PC-9 (cell line): Measurements from ENCODE around the gene NOXA1. TPM values are rescaled to one million over a fixed set of nuclear protein-coding genes. Genes with fewer than 3 reads are reported as not detected.

Experiments
- BruUV-seq: library from RNA; stranded (reverse); fragments of 400-500 nt; replicated peaks from 2 replicates; lab custom pipeline; 2021; lab: Mats Ljungman, UMichigan
- CTCF ChIA-PET: fragments of 300-600 bp; sonication (Branson Sonifier 250); formaldehyde crosslinking; loops from one replicate; lab custom pipeline; 2022; ENCODE audit warnings: antibody characterized with exemption; lab: Charles Lee
- POLR2A ChIA-PET: fragments of 300-600 bp; sonication (Branson Sonifier 250); formaldehyde crosslinking; loops from one replicate; lab custom pipeline; 2022; ENCODE audit warnings: antibody characterized with exemption; ENCODE audit not compliant: unreplicated experiment; lab: Charles Lee
- DNase-seq, 2 experiments: peaks; one replicate each; pipeline versions ENCODE4 v3.0.0 to v3.0.0-alpha.2; 2015 to 2022; ENCODE audit warnings: mixed read lengths in 1 of 2
- H2AFZ ChIP-seq: fragments of 200-600 bp; sonication (generic); 2 replicates; pipeline ENCODE4 v1.8.1; 2017; ENCODE audit warnings: antibody characterized with exemption
- H3F3A ChIP-seq: fragments of 200-600 bp; sonication (generic); 2 replicates; pipeline ENCODE4 v1.8.1; 2017; ENCODE audit warnings: antibody characterized with exemption, mild to moderate bottlenecking, low read depth; ENCODE audit not compliant: insufficient read depth
- H3K27ac ChIP-seq: fragments of 200-600 bp; sonication (generic); 2 replicates; pipeline ENCODE4 v1.6.1; 2016; ENCODE audit warnings: mixed run types
- H3K27me3 ChIP-seq: fragments of 200-600 bp; sonication (generic); 2 replicates; pipeline ENCODE4 v1.6.1; 2016; ENCODE audit warnings: low read depth, mixed run types; ENCODE audit not compliant: insufficient read depth
- H3K36me3 ChIP-seq: fragments of 200-600 bp; sonication (generic); 2 replicates; pipeline ENCODE4 v1.6.1; 2016; ENCODE audit warnings: low read depth, mixed run types
- H3K4me1 ChIP-seq: fragments of 200-600 bp; sonication (generic); replicated peaks from 2 replicates; pipeline ENCODE4 v1.6.1; 2016; ENCODE audit warnings: mixed run types; ENCODE audit not compliant: insufficient read depth
- H3K4me2 ChIP-seq: fragments of 200-600 bp; sonication (generic); 2 replicates; pipeline ENCODE4 v1.6.1; 2017; ENCODE audit warnings: mixed run types
- H3K4me3 ChIP-seq: fragments of 200-600 bp; sonication (generic); 2 replicates; pipeline ENCODE4 v1.6.1; 2016; ENCODE audit warnings: mixed run types
- H3K79me2 ChIP-seq: fragments of 200-600 bp; sonication (generic); 2 replicates; pipeline ENCODE4 v1.6.1; 2017; ENCODE audit warnings: low read depth, mixed run types
- H3K9me2 ChIP-seq: fragments of 200-600 bp; sonication (generic); 2 replicates; pipeline ENCODE4 v1.8.1; 2017; ENCODE audit warnings: mild to moderate bottlenecking; ENCODE audit not compliant: insufficient read depth
- H3K9me3 ChIP-seq: fragments of 200-600 bp; sonication (generic); 2 replicates; pipeline ENCODE4 v1.8.1; 2016; ENCODE audit warnings: low read depth; ENCODE audit not compliant: insufficient read depth
- H4K20me1 ChIP-seq: fragments of 200-600 bp; sonication (generic); 2 replicates; pipeline ENCODE4 v1.8.1; 2017; ENCODE audit not compliant: insufficient read depth
- EZH2 ChIP-seq: fragments of 200-600 bp; sonication (generic); IDR thresholded peaks from 2 replicates; pipeline ENCODE4 v1.8.0; 2017; ENCODE audit warnings: antibody characterized with exemption, low read depth
- intact Hi-C: fragments of 100-400 bp; cut with micrococcal nuclease; formaldehyde crosslinking; loops from one replicate; pipeline ENCODE4 v1.10.0; 2022; ENCODE audit not compliant: unreplicated experiment
- total RNA-seq: library from RNA; stranded (reverse); gene quantifications from 2 replicates; pipeline ENCODE4 v1.2.3, GENCODE V29; 2021
- TF ChIP-seq, protein P1 (sequence below): fragments of 200-600 bp; sonication (generic); conservative IDR thresholded peaks from 2 replicates; pipeline ENCODE4 v1.6.1; 2017; ENCODE audit warnings: mixed run types, antibody characterized with exemption, mild to moderate bottlenecking, moderate library complexity

Gene NOXA1
- total RNA-seq, 1 experiment from 2014 or later, result 10.5 TPM

DNA sequence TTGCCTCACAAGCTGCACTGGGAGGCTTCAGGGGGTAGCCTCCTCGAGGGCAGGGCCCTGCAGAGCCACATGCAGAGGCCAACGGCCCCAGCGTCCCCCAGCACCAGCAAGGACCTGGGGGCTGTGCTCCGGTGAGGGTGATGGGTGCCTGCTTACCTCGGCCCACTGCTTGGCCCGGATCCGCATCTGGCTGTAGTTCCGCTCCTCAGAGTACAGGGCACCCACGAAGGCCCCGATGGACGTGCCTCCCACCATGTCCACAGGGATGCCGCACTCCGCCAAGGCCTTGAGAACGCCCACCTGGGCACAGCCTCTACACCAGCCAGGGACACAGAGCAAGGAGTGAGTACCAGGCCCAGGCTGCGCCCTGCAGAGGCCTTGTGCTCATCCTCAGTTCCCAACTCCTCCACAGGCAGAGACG lies 44.0 kb downstream of the NOXA1 start:
- intact Hi-C loops, result no loop called here
- Histone ChIP-seq H3K9me2 (no peaks in the 10 kb centered on the region), H3K27me3 (0 out of 2 replicates have a peak, but pooled peaks cover 6% of the 10 kb centered on the region), H3K4me1 (no peaks in the 10 kb centered on the region), H3K4me3 (no peak overlapping the region), H3K79me2 (no peaks in the 10 kb centered on the region), H3K9me3 (no peaks in the 10 kb centered on the region), H3K27ac (no peak overlapping the region), H4K20me1 (no peaks in the 10 kb centered on the region), H3K4me2 (no peak overlapping the region), H3F3A (no peaks in the 10 kb centered on the region), H2AFZ (no peak overlapping the region), H3K36me3 (no peaks in the 10 kb centered on the region)
- no peak for DNase-seq
- ChIA-PET POLR2A (no interaction called here), CTCF (no interaction called here)
- no TSS peak for BruUV-seq
- TF ChIP-seq, protein P1, sequence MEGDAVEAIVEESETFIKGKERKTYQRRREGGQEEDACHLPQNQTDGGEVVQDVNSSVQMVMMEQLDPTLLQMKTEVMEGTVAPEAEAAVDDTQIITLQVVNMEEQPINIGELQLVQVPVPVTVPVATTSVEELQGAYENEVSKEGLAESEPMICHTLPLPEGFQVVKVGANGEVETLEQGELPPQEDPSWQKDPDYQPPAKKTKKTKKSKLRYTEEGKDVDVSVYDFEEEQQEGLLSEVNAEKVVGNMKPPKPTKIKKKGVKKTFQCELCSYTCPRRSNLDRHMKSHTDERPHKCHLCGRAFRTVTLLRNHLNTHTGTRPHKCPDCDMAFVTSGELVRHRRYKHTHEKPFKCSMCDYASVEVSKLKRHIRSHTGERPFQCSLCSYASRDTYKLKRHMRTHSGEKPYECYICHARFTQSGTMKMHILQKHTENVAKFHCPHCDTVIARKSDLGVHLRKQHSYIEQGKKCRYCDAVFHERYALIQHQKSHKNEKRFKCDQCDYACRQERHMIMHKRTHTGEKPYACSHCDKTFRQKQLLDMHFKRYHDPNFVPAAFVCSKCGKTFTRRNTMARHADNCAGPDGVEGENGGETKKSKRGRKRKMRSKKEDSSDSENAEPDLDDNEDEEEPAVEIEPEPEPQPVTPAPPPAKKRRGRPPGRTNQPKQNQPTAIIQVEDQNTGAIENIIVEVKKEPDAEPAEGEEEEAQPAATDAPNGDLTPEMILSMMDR, result no peak
- TF ChIP-seq EZH2, result no peak

DNA sequence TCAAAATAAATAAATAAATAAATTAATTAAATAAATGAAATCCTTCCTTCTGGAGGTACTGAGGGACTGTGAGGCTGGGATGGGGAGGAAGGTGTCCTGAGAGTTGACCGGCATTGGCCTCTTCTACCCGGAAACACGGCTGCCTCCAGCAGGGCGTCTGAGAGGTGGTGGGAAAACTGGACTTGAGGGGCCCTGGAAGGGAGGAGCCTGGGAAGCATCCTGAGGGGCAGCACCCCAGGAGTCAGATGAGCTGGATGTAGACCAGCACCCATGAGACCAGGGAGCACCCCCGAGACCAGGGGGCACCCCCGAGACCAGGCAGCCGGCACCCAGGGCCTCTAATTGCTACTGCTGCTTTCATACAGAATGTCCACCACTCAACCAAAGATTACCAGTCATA lies 44.7 kb downstream of the NOXA1 start:
- H4K20me1 ChIP-seq, result no peaks in the 10 kb centered on the region
- H3K79me2 ChIP-seq, result no peaks in the 10 kb centered on the region
- H3K9me3 ChIP-seq, result no peaks in the 10 kb centered on the region
- 0 out of 2 replicates have a peak, but pooled peaks cover 6% of the 10 kb centered on the region for H3K27me3 ChIP-seq
- H3K4me3 ChIP-seq, result no peak overlapping the region
- no peak for DNase-seq
- H3K27ac ChIP-seq, result no peak overlapping the region
- no peak overlapping the region for H2AFZ ChIP-seq
- intact Hi-C loops, result no loop called here
- H3F3A ChIP-seq, result no peaks in the 10 kb centered on the region
- POLR2A ChIA-PET, result no interaction called here
- no TSS peak for BruUV-seq
- H3K36me3 ChIP-seq, result no peaks in the 10 kb centered on the region
- TF ChIP-seq, protein P1, result no peak
- no peak for TF ChIP-seq EZH2
- no peaks in the 10 kb centered on the region for H3K9me2 ChIP-seq
- H3K4me2 ChIP-seq, result no peak overlapping the region
- CTCF ChIA-PET, result no interaction called here
- no peaks in the 10 kb centered on the region for H3K4me1 ChIP-seq

GRCh38 chr9:137470785-137471184 lies 47.6 kb downstream of the NOXA1 start:
- no peak overlapping the region for H3K27ac ChIP-seq
- no peak overlapping the region for H3K4me3 ChIP-seq
- peaks cover 9% of the 10 kb centered on the region; the same call in 1 of the 2 replicates for H3K27me3 ChIP-seq
- no peak overlapping the region for H3K4me2 ChIP-seq
- DNase-seq, result no peak
- no peaks in the 10 kb centered on the region for H3K9me2 ChIP-seq
- ChIA-PET CTCF (interaction anchor here (0.8 kb wide), 1 partner anchor 32 kb away, joined by 3 read pairs; no protein-coding TSS in a partner anchor), POLR2A (no interaction called here)
- BruUV-seq, result no TSS peak
- no peak for TF ChIP-seq EZH2
- TF ChIP-seq, protein P1, result no peak
- H2AFZ ChIP-seq, result no peak overlapping the region
- no peaks in the 10 kb centered on the region for H3K36me3 ChIP-seq
- H4K20me1 ChIP-seq, result no peaks in the 10 kb centered on the region
- 0 out of 2 replicates have a peak, but pooled peaks cover 2% of the 10 kb centered on the region for H3K9me3 ChIP-seq
- intact Hi-C loops, result no loop called here
- H3K79me2 ChIP-seq, result no peaks in the 10 kb centered on the region
- no peaks in the 10 kb centered on the region for H3K4me1 ChIP-seq
- no peaks in the 10 kb centered on the region for H3F3A ChIP-seq
